ENCODE results near the gene CIITA.

CIITA gene

GRCh38 chr16:10982465-10983150 lies 105.6 kb downstream of the CIITA start:
- DNase-seq (ENCODE audit: low read depth): peak; percentile 54
- H3K36me3 ChIP-seq (ENCODE audit: control insufficient read depth, insufficient read depth, low read length, severe bottlenecking): peaks cover 14% of the 10 kb centered on the region
- H3K9ac ChIP-seq (ENCODE audit: low read length): peak overlapping the region; percentile 22

GRCh38 chr16:10983159-10983558 lies 106.2 kb downstream of the CIITA start:
- no peak for DNase-seq (ENCODE audit: low read depth)
- Histone ChIP-seq H3K27me3 (replicated peaks; ENCODE audit: control insufficient read depth, insufficient read depth, low read length) (no peaks in the 10 kb centered on the region), H3K36me3 (ENCODE audit: control insufficient read depth, insufficient read depth, low read length, severe bottlenecking) (peaks cover 14% of the 10 kb centered on the region)

More at GRCh38 chr16:10982465-10983150, 105.6 kb downstream of the CIITA start:
- Histone ChIP-seq H3K9me3 (ENCODE audit: control insufficient read depth, low read length) (no peaks in the 10 kb centered on the region), H3K4me3 (ENCODE audit: low read length) (peak overlapping the region; percentile 6), H3K27me3 (replicated peaks; ENCODE audit: control insufficient read depth, insufficient read depth, low read length) (no peaks in the 10 kb centered on the region), H3K4me1 (ENCODE audit: control insufficient read depth, insufficient read depth, low read length) (peaks cover 26% of the 10 kb centered on the region)

GRCh38 chr16:10984509-10984908 lies 107.5 kb downstream of the CIITA start:
- H3K9ac ChIP-seq (ENCODE audit: low read length): no peak overlapping the region
- H3K9me3 ChIP-seq (ENCODE audit: control insufficient read depth, low read length): no peaks in the 10 kb centered on the region
- peaks cover 26% of the 10 kb centered on the region for H3K4me1 ChIP-seq (ENCODE audit: control insufficient read depth, insufficient read depth, low read length)
- peaks cover 16% of the 10 kb centered on the region for H3K36me3 ChIP-seq (ENCODE audit: control insufficient read depth, insufficient read depth, low read length, severe bottlenecking)
- H3K4me3 ChIP-seq (ENCODE audit: low read length): no peak overlapping the region
- no peaks in the 10 kb centered on the region for H3K27me3 ChIP-seq (replicated peaks; ENCODE audit: control insufficient read depth, insufficient read depth, low read length)
- DNase-seq (ENCODE audit: low read depth): no peak

More at GRCh38 chr16:10983159-10983558, 106.2 kb downstream of the CIITA start:
- H3K9me3 ChIP-seq (ENCODE audit: control insufficient read depth, low read length): no peaks in the 10 kb centered on the region
- H3K4me3 ChIP-seq (ENCODE audit: low read length): no peak overlapping the region
- H3K9ac ChIP-seq (ENCODE audit: low read length): no peak overlapping the region
- H3K4me1 ChIP-seq (ENCODE audit: control insufficient read depth, insufficient read depth, low read length): peaks cover 26% of the 10 kb centered on the region
